HG03097 (cell line): ENCODE data around the gene RIN1.

Experiments
- ATAC-seq: cut with Tn5 transposase; IDR thresholded peaks from one replicate; pipeline ENCODE4 v1.9.1; 2021; ENCODE audit not compliant: unreplicated experiment, low FRiP score

Gene RIN1

GRCh38 chr11:66284526-66285078, 51.6 kb downstream of the RIN1 start:
- no peak for ATAC-seq

- no peak for ATAC-seq
Measured at GRCh38 chr11:66283461-66284105, 52.7 kb downstream of the RIN1 start.

- peak; percentile 61 for ATAC-seq
Measured at GRCh38 chr11:66282468-66283455, 53.5 kb downstream of the RIN1 start.
